Coronary artery (tissue), 2 donors: ENCODE measurements around the gene ITGB2.

Experiments used
- DNase-seq: peaks from one replicate; pipeline ENCODE4 v3.0.0-alpha.2; 2017; ENCODE audit warnings: low spot score
- H3K27ac ChIP-seq, 2 donors: fragments of 200-600 bp; sonication (generic); one replicate each; pipeline ENCODE4 v1.5.1; 2016 to 2019
- H3K4me3 ChIP-seq: fragments of 200-600 bp; sonication (generic); 2 replicates; pipeline ENCODE4 v1.5.1; 2016; ENCODE audit warnings: mild to moderate bottlenecking, moderate library complexity
- TF ChIP-seq, protein P1 (sequence below): fragments of 200-600 bp; sonication (generic); IDR thresholded peaks from one replicate; pipeline ENCODE4 v1.5.1; 2019; ENCODE audit warnings: antibody characterized with exemption

ITGB2 gene

DNA sequence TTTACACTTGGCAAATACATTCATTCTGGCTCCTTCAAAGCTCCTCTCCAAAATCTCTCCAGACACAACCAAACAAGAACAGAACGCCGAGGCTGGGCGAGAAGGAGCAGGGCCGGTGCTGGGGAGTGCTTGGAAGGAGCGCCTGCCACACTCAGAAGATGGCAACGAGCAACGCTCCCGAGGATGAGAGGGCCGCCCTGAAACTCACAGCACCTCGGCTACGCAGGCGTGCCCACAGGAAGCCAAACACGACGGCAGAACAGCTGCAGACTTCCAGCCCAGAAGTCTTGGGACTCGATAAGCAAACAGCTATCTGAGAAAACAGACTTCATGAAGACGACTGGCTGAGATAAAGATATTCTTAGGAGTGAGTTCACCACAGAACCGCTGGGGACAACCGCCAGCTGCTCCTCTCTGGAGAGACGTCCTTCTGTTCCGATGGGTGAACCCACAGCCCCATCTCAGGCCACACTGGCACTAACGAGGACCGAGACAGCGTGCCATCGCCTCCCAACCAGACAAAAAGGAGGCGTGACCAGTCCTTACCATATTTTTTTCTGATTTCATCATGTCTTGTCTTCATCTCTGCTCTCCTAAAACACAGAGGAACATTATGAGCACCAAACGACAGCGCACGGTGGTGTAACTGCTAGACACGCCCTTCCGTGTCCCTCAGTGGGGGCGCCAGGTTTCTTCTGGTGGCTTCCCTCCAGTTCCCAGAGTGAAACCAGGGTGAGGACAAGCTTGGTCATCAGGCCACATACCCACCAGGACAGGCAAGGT, 65.8 kb downstream of the ITGB2 start:
- TF ChIP-seq, protein P1, sequence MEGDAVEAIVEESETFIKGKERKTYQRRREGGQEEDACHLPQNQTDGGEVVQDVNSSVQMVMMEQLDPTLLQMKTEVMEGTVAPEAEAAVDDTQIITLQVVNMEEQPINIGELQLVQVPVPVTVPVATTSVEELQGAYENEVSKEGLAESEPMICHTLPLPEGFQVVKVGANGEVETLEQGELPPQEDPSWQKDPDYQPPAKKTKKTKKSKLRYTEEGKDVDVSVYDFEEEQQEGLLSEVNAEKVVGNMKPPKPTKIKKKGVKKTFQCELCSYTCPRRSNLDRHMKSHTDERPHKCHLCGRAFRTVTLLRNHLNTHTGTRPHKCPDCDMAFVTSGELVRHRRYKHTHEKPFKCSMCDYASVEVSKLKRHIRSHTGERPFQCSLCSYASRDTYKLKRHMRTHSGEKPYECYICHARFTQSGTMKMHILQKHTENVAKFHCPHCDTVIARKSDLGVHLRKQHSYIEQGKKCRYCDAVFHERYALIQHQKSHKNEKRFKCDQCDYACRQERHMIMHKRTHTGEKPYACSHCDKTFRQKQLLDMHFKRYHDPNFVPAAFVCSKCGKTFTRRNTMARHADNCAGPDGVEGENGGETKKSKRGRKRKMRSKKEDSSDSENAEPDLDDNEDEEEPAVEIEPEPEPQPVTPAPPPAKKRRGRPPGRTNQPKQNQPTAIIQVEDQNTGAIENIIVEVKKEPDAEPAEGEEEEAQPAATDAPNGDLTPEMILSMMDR: no peak
- Histone ChIP-seq H3K4me3 (no peak overlapping the region), H3K27ac (no peak overlapping the region)
- DNase-seq: no peak

GRCh38 chr21:44854391-44854663, 66.4 kb downstream of the ITGB2 start:
- DNase-seq: no peak
- TF ChIP-seq, protein P1: no peak
- H3K27ac ChIP-seq: no peak overlapping the region
- no peak overlapping the region for H3K4me3 ChIP-seq

DNA sequence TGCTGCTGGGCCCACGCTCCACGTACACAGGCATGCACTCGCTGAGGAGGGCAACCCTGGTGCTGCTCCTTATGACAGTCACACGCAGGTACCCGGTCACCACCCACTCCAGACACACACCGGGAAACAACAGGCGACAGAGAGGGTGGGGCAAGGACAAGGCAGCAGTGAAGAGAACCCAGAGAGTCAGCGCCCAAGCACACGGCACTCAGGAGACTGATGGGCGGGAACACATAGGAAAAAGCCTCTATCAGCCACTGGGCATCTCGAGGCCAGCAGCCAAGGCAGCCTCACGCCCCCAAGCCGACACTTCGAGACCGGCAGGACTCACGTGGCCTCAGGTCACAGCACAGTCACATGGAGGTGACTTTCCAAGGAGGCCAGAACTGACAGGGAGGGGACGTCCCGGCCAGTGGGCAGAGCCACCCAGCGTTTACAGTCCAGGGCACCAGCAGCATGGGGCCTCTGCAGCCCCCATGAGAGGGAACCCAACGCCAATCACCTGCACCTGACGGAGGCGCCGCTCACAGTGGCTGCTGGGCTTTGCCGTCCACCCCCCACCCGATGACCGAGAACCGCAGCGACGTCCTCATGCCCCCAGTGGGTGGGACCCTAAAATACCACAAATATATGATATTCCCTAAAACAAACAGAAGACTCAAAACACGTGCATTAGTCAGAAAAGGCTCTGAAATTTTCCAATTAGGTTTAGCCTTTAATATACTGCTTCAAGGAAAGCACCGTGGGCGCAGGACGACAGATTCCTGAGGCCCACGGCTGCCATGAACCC, 66.9 kb downstream of the ITGB2 start:
- TF ChIP-seq, protein P1: no peak
- H3K4me3 ChIP-seq: no peak overlapping the region
- DNase-seq: no peak
- no peak overlapping the region for H3K27ac ChIP-seq

GRCh38 chr21:44850905-44851657, 69.6 kb downstream of the ITGB2 start:
- TF ChIP-seq, protein P1: no peak
- Histone ChIP-seq H3K27ac (no peak overlapping the region), H3K4me3 (no peak overlapping the region)
- DNase-seq: no peak

- H3K27ac ChIP-seq: no peak overlapping the region
- H3K4me3 ChIP-seq: no peak overlapping the region
- TF ChIP-seq, protein P1: no peak
- DNase-seq: no peak
Measured at GRCh38 chr21:44850208-44850800, 70.4 kb downstream of the ITGB2 start.

GRCh38 chr21:44849616-44850130, 71.0 kb downstream of the ITGB2 start:
- TF ChIP-seq, protein P1: no peak
- Histone ChIP-seq H3K27ac (no peak overlapping the region), H3K4me3 (no peak overlapping the region)
- DNase-seq: no peak
